ENCODE measurements around the gene LEP.
"Not testable (repeated sequence)": the region's sequence is repeated elsewhere in the genome, so short reads cannot be mapped to it uniquely, and the experiment has no call there.

Gene LEP

DNA sequence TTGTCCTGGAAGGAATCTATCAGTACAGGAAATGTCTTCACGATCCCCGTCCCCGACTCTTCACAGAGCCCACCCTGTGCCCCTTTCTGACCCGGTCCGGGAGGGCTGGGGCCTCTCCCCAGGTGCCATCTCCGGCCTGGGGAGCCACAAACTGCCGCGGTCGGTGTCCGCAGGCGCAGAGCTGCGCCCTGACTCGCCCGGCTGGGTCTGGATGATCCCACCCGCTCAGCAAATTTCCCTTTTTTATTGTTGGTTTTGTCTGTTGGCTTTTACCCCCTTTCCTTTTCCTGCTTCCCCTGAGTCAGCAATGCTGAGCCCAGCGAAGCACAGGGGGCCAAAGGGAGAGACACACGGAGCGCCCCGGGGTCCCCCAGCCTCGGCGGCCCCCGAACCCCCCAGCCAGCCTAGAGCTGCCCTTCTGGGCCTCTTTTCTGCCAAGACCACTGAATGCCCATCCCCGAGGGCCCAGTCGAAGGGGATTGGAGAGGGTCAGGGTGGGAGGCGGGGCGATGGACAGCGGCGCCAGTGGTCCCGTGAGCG, 30.9 kb downstream of the LEP start:
- DNase-seq (ENCODE audit: low read depth), result no peak

DNA sequence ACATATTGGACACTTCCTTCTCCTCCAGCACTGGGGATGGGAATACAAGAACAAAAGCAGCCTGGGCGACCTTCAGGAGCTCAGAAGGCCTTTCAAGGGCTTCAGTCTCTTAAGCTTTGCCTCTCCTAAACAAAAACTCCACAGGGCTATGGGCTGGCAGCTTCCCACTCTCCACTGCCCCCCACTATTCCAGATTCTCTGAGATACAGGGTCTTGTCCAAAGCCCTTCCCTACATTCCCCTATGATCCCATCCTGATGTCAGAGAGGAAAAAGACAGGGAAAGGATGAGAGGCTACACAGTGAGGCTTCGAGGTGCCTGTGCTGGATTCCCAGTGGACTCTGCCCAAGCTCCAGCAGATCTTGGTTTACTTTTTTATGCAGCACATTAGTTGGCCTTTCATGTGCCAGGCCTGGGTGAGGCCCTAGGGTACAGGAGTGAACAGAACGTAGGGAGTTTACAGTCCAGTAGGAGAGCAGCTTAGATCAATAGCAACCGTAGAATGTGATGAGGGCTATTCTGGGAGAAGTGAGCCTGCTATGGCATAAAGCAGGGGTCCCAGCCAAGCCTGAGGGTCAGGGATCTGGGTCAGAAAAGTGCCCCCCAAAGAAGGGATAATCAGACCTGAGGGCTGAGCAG, 33.3 kb downstream of the LEP start:
- no peak for DNase-seq (ENCODE audit: low read depth)

DNA sequence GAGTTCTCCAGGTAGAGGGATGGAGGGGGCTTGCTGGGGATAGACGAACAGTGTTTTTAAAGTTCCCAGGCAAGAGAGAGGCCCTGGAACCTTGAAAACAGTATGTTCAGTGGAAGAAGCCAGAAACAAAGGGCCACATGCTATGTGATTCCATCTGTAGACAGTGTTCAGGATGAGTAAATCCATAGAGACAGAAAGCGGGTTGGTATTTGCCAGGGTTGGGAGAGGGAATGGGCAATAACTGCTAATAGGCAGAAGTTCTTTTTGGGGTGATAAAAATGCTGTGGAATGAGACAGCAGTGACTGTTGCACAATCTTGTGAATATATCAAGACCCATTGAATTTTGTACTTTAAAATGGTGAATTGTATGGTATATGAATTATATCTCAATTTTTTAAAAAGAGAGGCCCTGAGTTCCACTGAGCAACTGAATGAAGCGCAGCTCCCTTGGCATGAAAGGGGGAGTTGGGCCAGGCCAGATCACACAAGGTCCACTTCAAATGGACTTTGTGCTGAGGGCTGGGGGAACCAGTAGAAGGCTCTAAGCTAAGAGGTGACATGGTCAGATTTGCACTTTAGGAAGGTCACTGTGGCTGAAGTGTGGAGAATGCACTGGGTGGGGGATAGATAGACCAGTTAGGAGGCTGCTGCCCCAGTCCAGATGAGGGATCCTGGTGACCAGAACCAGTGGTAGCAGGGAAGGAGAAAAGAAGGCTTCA, 34.0 kb downstream of the LEP start:
- no peak for DNase-seq (ENCODE audit: low read depth)

DNA sequence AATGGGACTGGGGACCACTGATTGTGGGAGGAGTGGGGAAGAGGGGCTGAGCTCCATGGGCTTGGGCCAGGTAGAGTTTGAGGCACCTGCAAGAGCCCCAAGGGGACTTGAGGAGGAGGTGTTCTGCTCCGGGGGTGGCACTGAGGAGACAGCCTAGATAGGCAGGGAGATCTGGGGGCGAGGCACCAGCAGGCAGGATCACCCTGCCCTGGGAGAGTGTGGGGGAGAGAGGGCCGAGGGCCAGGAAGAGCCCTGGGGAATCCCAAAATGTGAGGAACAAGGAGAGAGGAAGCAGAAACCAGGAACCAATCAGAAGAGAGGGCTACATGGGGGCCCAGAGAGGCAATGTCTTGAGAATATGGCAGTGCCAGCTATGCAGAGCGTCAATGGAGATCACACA, 34.6 kb downstream of the LEP start:
- DNase-seq (ENCODE audit: low read depth), result no peak

GRCh38 chr7:128278366-128278765, 37.3 kb downstream of the LEP start:
- no peak for DNase-seq (ENCODE audit: low read depth)

- no peak for DNase-seq (ENCODE audit: low read depth)
These were observed 38.1 kb downstream of the LEP start for GRCh38 chr7:128279124-128279713.

GRCh38 chr7:128280451-128280850, 39.4 kb downstream of the LEP start:
- DNase-seq (ENCODE audit: low read depth), result not testable (repeated sequence)

GRCh38 chr7:128281605-128282380, 40.7 kb downstream of the LEP start:
- no peak for DNase-seq (ENCODE audit: low read depth)

GRCh38 chr7:128284102-128284501, 43.0 kb downstream of the LEP start:
- no peak for DNase-seq (ENCODE audit: low read depth)

- DNase-seq (ENCODE audit: low read depth), result no peak
These were observed 46.5 kb downstream of the LEP start for GRCh38 chr7:128287556-128287955.

DNA sequence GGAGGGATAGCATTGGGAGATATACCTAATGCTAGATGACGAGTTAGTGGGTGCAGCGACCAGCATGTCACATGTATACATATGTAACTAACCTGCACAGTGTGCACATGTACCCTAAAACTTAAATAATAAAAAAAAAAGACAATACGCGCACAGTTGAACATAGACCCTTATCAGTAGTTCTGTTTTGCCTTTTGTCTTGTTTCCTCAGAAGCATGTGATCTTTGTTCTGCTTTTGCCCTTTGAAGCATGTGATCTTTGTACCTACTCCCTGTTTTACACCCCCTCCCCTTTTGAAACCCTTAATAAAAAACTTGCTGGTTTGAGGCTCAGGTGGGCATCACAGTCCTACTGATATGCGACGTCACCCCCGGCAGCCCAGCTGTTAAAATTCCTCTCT, 56.9 kb downstream of the LEP start:
- DNase-seq (ENCODE audit: low read depth), result not testable (repeated sequence)

DNA sequence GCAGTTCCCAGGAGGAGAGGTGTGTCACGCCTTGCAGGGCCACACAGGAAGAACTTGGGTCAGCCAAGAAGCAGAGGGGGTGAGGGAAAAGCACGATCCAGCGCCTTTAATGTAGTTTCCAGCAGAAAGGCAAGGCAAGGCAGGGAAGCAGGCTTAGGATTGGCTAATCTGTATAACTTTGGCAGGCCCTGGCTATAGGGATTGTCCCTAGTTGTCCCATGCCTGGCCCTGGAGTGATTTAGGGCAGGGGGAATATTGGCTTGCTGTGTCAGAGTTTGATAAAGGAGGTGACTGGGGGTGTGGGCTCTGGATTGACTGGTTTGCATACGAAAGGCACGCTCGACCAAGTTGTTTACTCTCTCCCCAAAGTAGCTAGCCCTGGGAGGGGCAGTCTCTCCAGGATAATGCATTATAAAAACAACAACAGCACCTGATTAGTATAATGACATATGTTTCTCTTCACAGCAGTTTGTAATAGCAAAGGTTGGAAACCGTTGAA, 58.1 kb downstream of the LEP start:
- DNase-seq (ENCODE audit: low read depth), result peak; percentile 6

- no peak for DNase-seq (ENCODE audit: low read depth)
These were observed 61.1 kb downstream of the LEP start for GRCh38 chr7:128302139-128302538.

GRCh38 chr7:128303133-128303532, 62.1 kb downstream of the LEP start:
- no peak for DNase-seq (ENCODE audit: low read depth)

DNA sequence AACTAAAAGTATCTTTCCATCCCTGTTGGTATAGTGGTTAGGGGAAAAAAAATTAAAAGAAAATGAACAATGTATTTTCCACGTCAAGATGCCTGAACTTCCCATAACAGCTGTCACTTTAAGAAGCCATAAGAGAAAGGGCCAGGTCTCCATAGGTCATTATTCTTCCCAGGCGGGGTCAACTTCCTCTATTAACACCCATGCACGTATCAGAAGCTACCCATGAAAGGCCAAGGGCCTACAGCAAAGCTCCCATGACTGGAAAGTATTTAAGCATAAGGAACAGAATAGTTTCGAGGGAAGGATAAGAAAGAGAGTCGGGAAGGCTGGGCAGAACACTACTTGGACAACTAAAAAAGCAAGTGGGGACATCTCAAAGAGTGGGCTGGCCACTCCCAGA, 62.6 kb downstream of the LEP start:
- no peak for DNase-seq (ENCODE audit: low read depth)

DNA sequence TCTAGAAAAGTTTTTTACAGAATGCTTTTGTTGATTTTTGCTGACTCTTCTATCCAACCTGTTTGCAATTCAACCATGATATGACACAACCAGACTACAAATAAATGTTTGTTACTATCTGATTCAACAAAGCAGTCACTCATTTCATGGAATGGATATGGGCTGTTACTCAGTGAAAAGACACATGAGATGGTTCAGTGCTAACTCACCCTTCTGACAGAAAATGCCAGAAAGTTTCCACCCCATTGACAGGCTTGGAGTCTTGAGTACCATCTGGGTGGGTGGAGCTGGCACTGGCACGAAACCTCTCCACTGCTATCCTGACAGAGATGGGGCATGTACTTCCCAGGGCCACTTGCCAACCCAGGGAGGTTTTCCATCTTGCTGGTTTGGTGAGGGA, 63.1 kb downstream of the LEP start:
- DNase-seq (ENCODE audit: low read depth), result no peak

GRCh38 chr7:128307061-128307460, 66.0 kb downstream of the LEP start:
- no peak for DNase-seq (ENCODE audit: low read depth)

Measured in iris pigment epithelial cell (primary cell).